Frontal cortex (tissue), 4 donors: ENCODE results near the gene SLC4A3. TPM values are rescaled to one million over a fixed set of nuclear protein-coding genes. Genes with fewer than 3 reads are reported as not detected.
"Not testable (repeated sequence)": the region's sequence is repeated elsewhere in the genome, so short reads cannot be mapped to it uniquely, and the experiment has no call there.

Source experiments
- DNase-seq, 2 donors: peaks; one replicate each; pipeline ENCODE4 v3.0.0; 2012; ENCODE audit warnings: low spot score in 2 of 2
- FAIRE-seq: peaks from 2 replicates; lab custom pipeline; 2012; peaks lifted over from hg19 to GRCh38; lab: Jason Lieb, UNC
- total RNA-seq: library from RNA; depleted of rRNA; stranded (reverse); fragments of >200 nt; gene quantifications from one replicate; pipeline ENCODE4 v1.2.3, GENCODE V29; 2014
- donor health status: control.
- donor health status: control.
- donor health status: control.

SLC4A3 gene
- total RNA-seq, 1 donor from 2014 or later: 31.8 TPM

DNA sequence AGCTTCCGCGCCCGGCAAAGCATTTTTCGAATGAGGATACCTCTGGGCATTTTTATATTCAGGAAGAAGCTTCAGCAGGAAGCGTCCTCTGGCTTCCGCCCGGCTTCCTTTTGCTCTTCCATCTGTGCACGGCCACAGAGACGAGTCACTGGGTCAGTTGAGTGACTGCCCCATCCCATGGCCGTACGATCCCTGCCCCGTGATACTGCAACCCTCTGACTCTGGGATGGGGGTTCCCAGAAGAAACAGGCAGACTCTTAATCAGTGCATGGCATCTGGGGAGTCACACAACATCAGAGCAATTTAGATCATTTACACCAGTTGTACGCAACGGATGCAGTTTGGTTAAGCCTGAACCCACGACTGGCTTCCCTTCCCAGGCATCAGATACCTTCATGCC is 40.9 kb downstream of the SLC4A3 start:
- no peak for FAIRE-seq
- no peak for DNase-seq

GRCh38 chr2:219670386-219670785 is 43.0 kb downstream of the SLC4A3 start:
- FAIRE-seq: no peak
- DNase-seq: no peak

DNA sequence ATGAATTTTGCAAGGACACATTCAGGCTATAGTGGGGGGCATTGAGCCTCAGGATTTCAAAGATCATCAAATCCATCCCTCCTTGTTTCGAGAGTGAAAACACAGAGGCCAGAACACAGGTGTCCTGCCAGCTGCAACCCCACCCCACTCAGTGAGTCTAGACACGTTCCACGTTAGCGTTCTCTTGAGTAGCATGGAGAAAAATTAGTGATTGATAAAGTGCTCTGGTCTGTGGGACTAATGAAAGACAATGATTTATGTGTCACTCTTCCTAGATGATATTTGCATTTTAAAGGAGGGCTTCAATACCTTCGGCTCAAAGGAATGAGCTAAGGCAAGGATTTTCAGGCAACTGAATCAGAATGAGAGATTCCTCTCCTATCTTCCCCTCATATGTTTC is 43.8 kb downstream of the SLC4A3 start:
- no peak for DNase-seq

DNA sequence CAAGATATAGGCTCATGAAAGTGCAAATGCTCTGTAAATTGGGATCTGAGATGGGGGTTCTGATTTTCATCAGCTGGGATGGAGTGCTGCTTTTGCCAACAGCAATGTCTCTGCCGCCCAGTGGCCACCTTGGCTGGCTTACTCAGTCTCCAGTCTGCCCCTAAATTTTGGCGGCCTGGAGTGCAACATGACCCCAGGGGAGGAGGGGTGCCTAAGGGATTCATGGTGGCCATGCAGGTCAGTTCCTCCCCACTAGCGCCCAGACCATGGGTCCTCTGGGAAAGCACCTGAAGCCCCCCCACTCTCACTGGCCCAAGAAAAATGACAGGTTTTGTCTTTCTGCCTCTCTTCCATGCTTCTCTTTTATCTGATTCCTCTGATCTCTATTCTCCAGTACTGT is 45.0 kb downstream of the SLC4A3 start:
- no peak for DNase-seq
- no peak for FAIRE-seq

More for the DNA sequence above, 43.8 kb downstream of the SLC4A3 start:
- no peak for FAIRE-seq

DNA sequence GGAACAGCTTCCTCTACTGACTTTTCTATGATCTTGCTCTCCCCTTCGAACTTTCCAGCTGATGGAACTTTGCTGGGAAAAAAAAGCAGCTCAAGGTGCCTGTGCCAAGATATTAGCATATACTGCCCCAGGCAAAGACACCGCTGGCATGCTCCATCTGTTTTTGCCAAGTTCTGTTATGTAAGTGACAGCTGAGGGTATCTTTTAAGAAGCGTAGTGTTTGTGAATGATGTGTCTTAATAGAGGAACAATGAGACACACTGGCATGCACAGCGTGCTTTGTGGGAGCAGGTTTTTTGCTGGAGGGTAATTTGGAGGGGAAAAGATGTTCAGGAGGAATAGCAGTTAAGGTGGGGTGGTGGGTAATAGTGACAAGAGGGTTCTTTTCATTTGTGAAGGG is 47.8 kb downstream of the SLC4A3 start:
- DNase-seq (no peak), FAIRE-seq (no peak)

DNA sequence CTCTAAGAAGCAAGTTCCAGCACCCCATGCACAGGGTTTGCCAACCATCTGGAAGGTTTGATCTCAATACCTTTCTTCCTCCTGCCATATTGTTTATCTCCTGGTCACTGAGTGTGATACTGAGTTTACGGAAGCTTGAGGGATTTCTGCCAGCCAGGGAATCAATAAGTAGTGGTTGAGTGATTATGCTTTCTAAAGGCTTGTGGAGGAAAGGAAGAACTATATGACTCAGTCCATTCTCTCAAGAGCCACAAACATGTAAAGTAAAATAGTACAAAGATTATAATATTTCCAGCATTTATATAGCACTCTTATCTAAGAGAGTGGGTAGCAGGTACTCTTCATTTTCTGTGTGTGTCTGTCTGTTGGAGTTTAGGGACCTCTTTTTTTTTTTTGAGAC is 49.2 kb downstream of the SLC4A3 start:
- FAIRE-seq (no peak), DNase-seq (no peak)

GRCh38 chr2:219679041-219679440 is 51.6 kb downstream of the SLC4A3 start:
- DNase-seq (no peak), FAIRE-seq (no peak)

GRCh38 chr2:219679571-219679970 is 52.1 kb downstream of the SLC4A3 start:
- no peak for FAIRE-seq
- DNase-seq: no peak

DNA sequence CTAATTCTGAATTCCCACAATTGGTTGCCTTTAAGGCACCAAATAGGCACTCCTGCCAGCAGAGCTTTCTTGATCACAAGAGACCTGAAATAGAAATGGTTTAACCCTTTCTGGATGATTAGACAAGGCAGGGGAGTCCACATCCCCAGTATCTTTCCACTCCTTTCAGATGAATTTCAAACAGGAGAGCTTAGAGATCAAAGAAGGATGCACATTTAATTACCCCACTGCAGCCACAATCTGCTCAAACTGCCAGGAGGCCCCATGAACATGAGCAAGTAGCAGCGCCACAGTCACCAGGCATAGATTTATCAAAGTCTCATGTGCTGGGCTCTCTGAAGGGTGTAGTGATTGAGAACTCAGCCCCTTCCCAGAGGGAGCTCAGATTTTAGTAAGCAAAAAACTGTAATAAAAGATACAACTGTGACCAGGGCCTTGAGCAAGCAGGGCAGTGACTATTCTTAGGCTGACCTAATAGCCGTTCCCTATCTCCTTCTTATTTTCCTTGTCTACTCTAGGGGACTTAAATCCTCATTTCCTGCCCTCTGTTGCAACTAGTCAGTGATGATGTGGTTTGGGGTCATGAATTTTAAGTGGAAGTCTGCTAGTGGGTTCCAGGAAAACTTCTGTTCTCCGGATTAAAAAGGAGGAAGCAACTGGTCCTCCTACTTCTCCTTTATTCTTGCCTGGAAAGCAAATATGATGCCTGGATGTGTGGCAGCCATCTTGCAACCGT is 53.7 kb downstream of the SLC4A3 start:
- FAIRE-seq (no peak), DNase-seq (no peak)

DNA sequence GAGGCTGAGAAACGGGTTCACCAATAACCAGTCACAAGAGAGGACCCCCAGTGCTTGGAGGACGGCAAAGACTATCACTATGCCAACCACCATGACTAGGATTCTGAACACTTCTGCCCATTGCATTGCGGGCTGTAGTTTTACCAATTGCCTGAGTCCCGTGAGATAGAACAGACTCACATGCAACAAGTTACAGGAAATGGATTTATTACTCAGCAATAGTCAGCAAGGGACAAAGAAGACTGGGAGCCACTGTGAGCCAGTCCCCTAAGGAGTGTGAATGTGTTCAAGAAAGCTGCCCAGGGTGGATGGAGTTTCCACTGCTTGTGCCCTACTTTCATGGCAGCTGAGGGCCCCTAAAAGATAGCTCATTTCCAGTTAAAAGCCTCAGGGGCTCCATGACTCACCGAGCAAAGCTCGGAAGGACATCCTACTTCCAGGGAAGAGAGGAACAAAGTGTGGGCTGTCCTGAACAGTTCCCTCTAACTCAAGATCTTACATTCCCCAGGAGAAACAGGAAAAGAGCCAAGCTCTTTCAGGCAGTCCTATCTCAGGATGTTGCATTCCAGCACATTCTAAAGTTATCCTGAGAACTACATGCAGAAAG is 54.4 kb downstream of the SLC4A3 start:
- FAIRE-seq (no peak), DNase-seq (no peak)

DNA sequence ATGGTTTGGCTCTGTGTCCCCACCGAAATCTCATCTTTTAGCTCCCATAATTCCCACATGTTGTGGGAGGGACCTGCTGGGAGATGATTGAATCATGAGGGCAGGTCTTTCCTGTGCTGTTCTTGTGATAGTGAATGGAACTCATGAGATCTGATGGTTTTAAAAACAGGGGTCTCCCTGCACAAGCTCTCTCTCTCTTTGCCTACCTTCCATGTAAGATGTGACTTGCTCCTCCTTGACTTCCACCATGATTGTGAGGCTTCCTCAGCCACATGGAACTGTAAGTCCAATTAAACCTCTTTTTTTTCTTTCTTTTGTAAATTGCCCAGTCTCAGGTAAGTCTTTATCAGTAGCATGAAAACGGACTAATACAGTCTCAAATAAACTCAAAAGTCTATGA is 56.0 kb downstream of the SLC4A3 start:
- FAIRE-seq, DNase-seq: not testable (repeated sequence)

DNA sequence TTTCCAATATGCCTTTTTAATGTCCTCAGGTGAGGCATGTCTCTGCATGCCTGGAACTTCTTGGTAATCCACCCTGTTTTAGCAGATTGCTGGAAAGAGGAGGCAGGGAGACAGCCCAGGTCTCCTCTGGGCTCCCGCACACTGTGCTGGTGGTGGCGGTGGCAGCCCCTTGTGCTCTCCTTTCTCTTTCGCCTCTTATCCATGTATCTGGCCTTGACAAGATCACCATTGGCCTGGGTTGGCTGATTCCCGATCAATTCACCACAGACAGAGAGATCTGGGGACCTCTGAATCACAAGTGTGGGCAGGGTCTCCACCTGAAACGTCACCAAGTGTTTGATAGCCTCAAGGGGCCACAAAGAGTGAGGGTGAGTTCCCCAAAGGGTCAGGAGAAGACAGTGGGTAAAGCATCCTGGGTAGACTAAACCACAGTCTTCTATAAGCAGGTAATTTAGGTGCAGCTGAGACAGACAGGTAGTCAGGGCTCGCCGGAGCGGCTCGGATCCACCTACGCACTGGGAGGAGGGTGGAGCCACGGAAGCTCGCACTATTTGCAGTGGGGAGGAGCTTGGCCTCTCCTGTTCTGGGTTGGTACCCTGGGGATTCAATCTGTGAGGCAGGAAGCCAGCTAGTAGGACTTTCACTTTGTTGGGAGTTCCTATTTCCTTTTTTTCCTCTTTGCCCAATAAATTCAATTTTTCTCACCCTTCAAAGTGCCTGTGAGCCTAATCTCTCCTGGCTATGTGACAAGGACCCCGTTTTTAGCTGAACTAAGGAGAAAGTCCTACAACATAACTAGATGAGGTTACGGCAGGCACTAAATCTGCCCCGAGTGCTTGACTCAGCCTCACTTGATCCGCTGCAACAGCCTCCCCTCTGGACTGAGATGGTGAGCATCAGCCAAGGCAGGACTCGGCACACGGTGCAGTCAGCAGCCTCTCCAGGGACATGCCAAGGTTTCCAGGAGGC is 57.6 kb downstream of the SLC4A3 start:
- DNase-seq (peak in 1 of 2 donors; percentile 19), FAIRE-seq (no peak)

GRCh38 chr2:219687272-219687671 is 59.8 kb downstream of the SLC4A3 start:
- FAIRE-seq (no peak), DNase-seq (no peak)

GRCh38 chr2:219687882-219688559 is 60.6 kb downstream of the SLC4A3 start:
- no peak for DNase-seq
- FAIRE-seq: no peak

GRCh38 chr2:219688560-219689445 is 61.4 kb downstream of the SLC4A3 start:
- FAIRE-seq: no peak
- no peak for DNase-seq

DNA sequence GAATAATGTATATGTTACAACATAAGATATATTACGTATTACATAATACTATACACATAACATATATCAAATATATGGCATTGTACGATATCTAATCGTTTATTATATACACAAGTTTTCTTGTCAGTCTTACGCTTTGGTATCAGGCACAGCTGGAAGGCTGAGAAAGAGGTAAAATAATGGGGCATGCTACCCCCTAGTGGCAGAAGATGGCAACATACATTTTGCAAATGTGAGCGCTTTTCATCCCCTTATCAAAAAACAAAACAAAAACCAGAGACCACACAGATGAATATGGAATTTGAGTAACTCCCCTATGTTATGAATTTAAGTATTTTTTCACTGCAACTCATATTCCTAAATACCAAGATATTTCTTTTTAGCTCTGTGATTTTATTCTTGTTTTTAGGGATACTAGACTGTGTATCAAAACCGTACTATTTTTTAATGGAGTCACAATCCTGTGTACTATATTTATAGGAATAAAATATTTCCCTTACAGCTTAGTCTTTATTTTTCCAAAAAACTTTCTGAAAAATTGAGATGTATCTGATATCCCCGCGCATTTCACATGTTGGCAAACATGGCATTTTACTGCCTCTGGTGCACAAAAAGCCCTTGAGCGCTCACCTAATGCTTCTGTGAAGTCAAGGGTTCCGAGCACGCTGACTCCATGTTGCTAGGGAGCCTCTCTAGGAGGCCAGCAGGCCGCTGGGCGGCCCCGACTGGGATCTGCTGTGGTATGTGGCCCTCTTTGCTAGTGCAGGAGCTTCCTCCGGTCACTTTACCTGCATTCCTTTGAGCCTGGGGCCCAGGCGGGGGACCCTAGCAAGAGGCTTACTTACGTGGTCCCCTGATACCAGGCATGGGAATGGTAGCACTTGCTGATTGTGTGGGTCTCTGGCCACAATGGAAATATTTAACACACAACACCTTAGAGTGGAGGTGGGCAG is 62.5 kb downstream of the SLC4A3 start:
- peak; percentile 95 for FAIRE-seq

GRCh38 chr2:219691571-219691970 is 64.1 kb downstream of the SLC4A3 start:
- FAIRE-seq (no peak), DNase-seq (no peak)

More for the DNA sequence above, 62.5 kb downstream of the SLC4A3 start:
- peak in 1 of 2 donors; percentile 58 for DNase-seq
